ENCODE measurements around the gene RILPL1. TPM values are rescaled to one million over a fixed set of nuclear protein-coding genes. Genes with fewer than 3 reads are reported as not detected.
"Not testable (repeated sequence)": the region's sequence is repeated elsewhere in the genome, so short reads cannot be mapped to it uniquely, and the experiment has no call there.

Gene RILPL1
- total RNA-seq, 1 donor from 2014 or later: 1.5 TPM

DNA sequence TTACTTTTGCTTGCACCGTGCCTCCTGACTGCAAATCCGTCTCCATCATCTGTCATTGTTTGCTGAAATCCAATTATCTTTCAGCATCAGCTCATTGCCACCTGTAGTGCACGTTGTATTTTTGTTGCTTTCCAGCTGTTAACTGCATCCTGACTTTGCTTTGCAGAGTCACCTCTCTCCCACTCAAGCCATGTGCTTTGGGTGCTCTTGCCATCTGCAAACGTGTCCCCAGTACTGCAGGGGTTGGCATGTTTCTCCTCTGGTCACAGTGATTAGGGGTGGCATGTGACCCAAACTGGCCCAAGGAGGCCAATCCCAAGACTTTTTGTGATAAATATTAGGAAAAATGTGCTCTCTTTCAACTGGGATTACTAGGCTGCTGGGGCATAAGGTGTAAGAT, 40.4 kb upstream of the RILPL1 start:
- no peak for DNase-seq (ENCODE audit: low spot score in 2 of 2)
- intact Hi-C loops (cut with DNase I): no loop called here
- Histone ChIP-seq H3K4me3 (no peak overlapping the region), H3K4me1 (no peaks in the 10 kb centered on the region), H3K27ac (no peak overlapping the region), H3K9me3 (no peaks in the 10 kb centered on the region), H3K36me3 (no peaks in the 10 kb centered on the region), H3K27me3 (no peaks in the 10 kb centered on the region)
- TF ChIP-seq, protein P1, sequence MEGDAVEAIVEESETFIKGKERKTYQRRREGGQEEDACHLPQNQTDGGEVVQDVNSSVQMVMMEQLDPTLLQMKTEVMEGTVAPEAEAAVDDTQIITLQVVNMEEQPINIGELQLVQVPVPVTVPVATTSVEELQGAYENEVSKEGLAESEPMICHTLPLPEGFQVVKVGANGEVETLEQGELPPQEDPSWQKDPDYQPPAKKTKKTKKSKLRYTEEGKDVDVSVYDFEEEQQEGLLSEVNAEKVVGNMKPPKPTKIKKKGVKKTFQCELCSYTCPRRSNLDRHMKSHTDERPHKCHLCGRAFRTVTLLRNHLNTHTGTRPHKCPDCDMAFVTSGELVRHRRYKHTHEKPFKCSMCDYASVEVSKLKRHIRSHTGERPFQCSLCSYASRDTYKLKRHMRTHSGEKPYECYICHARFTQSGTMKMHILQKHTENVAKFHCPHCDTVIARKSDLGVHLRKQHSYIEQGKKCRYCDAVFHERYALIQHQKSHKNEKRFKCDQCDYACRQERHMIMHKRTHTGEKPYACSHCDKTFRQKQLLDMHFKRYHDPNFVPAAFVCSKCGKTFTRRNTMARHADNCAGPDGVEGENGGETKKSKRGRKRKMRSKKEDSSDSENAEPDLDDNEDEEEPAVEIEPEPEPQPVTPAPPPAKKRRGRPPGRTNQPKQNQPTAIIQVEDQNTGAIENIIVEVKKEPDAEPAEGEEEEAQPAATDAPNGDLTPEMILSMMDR (IDR thresholded peaks at IDR 0.05): no peak

DNA sequence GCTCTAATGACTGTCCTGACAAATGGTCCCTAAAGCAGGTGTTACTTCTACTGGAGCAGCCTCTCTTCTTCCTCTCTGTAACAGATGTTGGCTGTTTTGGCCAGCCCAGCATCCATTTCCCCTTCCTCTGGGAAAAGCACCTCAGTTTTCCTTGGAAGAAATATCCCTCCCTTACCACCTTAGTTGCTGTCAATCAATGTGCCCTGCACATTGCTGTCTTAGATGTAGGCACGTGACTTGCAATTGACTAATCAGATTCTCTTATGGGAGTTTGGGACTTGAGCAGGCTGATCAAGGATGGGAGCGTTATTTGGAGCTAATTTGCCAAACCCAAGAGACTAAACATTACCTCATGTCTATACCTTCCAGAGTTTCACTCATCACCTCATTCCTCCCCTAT, 38.9 kb upstream of the RILPL1 start:
- TF ChIP-seq, protein P1 (IDR thresholded peaks at IDR 0.05): no peak
- no peaks in the 10 kb centered on the region for H3K4me1 ChIP-seq
- H3K9me3 ChIP-seq: no peaks in the 10 kb centered on the region
- H3K4me3 ChIP-seq: no peak overlapping the region
- H3K27ac ChIP-seq: no peak overlapping the region
- intact Hi-C loops (cut with DNase I): no loop called here
- H3K36me3 ChIP-seq: no peaks in the 10 kb centered on the region
- no peak for DNase-seq (ENCODE audit: low spot score in 2 of 2)
- H3K27me3 ChIP-seq: no peaks in the 10 kb centered on the region

DNA sequence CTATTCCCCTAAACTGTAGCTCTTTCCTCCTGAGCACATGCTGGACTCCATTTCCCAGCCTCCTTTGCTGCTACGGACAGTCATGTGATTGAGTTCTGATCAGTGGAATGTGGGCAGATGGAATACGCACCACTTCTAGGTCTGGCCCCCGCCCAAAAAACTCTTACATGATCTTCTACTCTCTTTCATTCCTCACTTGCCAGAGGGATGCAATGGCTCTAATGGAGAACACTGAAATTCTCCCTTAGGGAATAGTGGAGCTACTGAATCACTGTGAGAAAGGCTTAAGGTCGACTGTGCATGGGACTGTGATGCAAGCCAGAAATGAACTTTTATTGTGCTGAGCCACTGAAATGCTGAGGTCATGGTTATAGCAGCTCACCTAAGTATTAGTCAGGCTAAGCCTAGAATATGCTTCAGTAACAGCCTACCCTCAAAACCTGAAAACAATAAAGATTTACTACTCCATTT, 37.9 kb upstream of the RILPL1 start:
- H3K4me3 ChIP-seq: no peak overlapping the region
- TF ChIP-seq, protein P1 (IDR thresholded peaks at IDR 0.05): no peak
- no peak overlapping the region for H3K27ac ChIP-seq
- intact Hi-C loops (cut with DNase I): no loop called here
- H3K4me1 ChIP-seq: no peaks in the 10 kb centered on the region
- H3K9me3 ChIP-seq: no peaks in the 10 kb centered on the region
- peak in 1 of 2 donors; percentile 76 for DNase-seq (ENCODE audit: low spot score in 2 of 2)
- no peaks in the 10 kb centered on the region for H3K36me3 ChIP-seq
- H3K27me3 ChIP-seq: no peaks in the 10 kb centered on the region

DNA sequence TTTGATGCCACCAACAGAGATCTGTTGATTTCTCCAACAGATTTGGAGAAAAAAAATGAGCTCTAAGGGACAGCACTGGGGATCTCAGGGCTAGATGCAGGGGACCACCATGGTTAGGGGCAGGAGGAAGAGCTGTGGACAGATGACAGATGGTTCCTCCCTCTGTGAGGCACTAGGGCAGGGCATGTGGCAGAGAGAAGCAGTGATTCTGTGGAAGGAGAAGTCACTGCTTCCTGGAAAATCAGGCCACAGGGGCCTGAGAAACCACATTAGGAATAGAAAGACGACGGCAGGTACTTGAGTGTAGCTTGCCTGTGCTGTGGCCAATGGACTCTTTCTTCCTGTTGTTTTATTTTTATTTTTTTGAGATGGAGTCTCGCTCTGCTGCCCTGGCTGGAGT, 25.9 kb upstream of the RILPL1 start:
- intact Hi-C loops (cut with DNase I): no loop called here

DNA sequence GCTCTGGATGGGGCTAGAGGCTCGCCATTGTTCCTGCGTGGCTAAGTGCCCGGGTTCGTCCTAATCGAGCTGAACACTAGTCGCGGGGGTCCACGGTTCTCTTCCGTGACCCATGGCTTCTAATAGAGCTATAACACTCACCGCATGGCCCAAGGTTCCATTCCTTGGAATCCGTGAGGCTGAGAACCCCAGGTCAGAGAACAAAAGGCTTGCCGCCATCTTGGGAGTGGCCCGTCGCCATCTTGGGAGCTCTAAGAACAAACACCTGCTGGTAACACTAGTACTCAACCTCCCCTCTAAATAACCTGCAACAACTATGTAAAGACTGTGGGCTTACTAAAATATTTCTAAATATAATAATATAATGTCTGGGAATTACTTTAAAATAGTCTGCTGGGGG, 25.0 kb upstream of the RILPL1 start:
- H3K27me3 ChIP-seq; H3K27ac ChIP-seq; intact Hi-C loops (cut with DNase I); H3K9me3 ChIP-seq; H3K4me3 ChIP-seq; H3K4me1 ChIP-seq; DNase-seq (ENCODE audit: low spot score in 2 of 2); H3K36me3 ChIP-seq: not testable (repeated sequence)

More for the DNA sequence above, 25.9 kb upstream of the RILPL1 start:
- H3K4me3 ChIP-seq: no peak overlapping the region
- no peaks in the 10 kb centered on the region for H3K36me3 ChIP-seq
- DNase-seq (ENCODE audit: low spot score in 2 of 2): no peak
- TF ChIP-seq, protein P1 (IDR thresholded peaks at IDR 0.05): no peak
- no peaks in the 10 kb centered on the region for H3K9me3 ChIP-seq
- H3K27me3 ChIP-seq: no peaks in the 10 kb centered on the region
- no peak overlapping the region for H3K27ac ChIP-seq
- H3K4me1 ChIP-seq: no peaks in the 10 kb centered on the region

DNA sequence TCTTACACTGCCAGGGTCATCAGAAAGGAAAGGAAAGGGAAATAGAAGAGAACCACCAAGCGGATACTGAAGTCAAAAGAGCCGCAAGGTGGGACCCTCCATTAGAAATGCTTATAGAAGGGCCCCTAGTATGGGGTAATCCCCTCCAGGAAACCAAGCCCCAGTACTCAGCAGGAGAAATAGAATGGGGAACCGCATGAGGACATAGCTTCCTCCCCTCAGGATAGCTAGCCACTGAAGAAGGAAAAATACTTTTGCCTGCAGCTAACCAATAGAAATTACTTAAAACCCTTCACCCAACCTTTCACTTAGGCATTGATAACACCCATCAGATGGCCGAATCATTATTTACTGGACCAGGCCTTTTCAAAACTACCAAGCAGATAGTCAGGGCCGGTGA, 21.3 kb upstream of the RILPL1 start:
- H3K4me1 ChIP-seq; H3K9me3 ChIP-seq; H3K36me3 ChIP-seq; H3K4me3 ChIP-seq; H3K27me3 ChIP-seq; intact Hi-C loops (cut with DNase I); H3K27ac ChIP-seq; DNase-seq (ENCODE audit: low spot score in 2 of 2): not testable (repeated sequence)

DNA sequence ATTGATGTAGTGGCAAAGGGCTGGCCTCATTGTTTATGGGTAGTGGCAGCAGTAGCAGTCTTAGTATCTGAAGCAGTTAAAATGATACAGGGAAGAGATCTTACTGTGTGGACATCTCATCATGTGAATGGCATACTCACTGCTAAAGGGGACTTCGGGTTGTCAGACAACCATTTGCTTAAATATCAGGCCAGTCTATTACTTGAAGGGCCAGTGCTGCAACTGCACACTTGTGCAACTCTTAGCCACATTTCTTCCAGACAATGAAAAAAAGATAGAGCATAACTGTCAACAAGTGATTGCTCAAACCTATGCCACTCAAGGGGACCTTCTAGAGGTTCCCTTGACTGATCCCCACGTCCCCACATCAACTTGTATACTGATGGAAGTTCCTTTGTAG, 20.6 kb upstream of the RILPL1 start:
- H3K4me3 ChIP-seq; H3K9me3 ChIP-seq; DNase-seq (ENCODE audit: low spot score in 2 of 2); intact Hi-C loops (cut with DNase I); H3K27ac ChIP-seq; H3K27me3 ChIP-seq; H3K36me3 ChIP-seq; H3K4me1 ChIP-seq: not testable (repeated sequence)
